HG03095 (cell line): ENCODE data around the gene GLI3.

Source experiments
- ATAC-seq: cut with Tn5 transposase; IDR thresholded peaks from one replicate; pipeline ENCODE4 v1.9.1; 2021; ENCODE audit warnings: moderate library complexity; ENCODE audit not compliant: unreplicated experiment

GLI3 gene

DNA sequence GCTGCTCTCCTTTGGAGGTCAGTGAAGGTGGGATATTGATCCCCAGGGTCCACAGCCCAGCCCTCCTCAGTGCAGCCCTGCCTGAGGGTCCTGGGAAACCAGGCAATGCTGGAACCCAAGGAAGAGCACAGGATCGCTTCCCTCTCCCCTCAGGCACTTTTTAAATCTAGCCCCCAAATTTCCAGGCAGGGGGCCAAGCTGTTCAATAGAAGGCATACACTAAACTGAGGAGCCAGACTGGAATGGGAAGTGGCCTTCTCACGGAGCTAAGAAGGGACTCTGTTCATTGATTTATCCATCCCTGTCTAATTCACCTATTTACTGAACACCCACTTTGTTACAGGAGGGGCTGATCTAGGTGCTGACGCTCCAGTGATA lies 60.3 kb downstream of the GLI3 start:
- no peak for ATAC-seq

DNA sequence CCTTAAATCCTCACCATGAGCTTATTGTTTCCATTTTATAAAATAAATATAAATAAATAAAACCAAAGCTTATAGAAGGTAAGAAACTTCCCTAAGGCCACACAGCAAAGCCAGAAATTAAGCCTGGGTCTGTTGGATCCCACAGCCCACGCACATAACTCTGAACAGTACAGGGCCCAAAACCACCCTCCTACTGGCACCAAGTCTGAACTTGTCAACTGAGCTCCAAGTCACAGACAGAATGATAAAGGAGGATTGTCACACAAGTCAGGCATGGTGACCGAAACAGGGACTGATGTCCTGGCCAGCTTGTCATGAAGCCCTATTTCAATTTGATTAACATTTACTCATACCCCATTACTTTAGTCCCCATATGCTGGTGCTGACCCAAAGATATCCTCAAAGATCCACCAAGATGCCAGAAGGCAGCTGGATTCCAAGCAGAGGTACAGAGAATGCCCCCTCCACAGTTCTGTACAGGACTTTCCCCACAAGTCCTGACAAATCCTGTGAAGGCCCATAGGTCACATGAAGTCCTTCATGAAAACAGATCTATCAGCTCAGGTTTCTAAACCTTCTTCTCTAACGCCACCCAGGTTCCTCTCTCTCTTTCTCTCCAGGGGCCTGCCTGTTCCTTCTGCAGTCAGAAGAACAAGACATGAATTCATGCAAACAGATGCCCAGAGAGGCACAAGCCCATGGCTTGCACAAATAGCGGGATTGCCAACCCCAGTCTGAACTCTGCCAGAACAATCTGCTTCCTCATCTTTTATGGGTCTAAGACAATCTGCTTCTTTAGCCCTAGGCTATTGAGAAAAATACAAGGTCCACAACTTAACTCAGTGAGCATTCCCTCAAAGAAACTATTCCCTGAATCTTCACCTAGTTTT lies 60.9 kb downstream of the GLI3 start:
- ATAC-seq = no peak

DNA sequence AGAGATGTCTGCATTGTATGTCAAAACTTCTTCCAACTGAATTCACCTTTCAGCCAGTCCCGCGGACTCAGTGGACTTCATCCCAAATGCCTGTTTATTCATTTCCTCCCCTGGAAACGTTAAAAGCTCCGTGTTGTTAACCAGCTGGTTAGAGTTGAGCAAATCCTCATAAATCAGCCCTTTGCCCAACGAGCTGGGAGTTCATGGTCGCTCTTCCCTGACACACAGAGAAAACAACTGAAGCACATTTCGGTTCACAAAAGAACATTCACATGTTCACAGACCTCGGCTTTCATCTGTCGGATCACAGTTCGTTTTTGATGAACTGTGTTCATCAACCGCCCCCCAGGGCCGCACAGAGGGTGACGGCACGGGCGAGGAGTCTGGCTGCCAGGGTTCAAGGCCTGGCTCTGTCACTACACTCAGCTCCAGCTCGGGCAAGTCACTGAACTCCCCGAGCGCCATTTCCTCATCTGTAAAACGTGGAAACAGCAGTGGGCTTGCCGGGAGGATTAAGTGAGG lies 62.6 kb downstream of the GLI3 start:
- ATAC-seq = no peak

DNA sequence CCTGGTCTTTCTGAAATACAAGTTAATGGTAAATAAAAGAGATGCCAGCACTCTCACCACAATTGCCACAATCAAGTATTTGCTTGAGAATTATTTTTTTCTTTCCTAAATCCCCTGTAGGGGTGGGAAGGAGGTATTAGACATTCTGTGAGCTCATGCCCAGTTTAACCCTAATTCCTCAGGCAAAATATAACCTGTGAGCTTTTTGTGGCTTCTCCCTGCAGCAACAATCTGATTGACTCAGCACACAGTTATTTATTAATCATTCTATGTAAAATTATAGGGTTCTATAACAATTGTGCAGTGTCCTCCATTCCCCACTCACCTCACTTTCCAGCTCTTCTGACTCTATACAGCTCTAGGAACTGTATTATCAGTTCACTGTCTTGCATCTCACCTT lies 66.3 kb downstream of the GLI3 start:
- no peak for ATAC-seq

DNA sequence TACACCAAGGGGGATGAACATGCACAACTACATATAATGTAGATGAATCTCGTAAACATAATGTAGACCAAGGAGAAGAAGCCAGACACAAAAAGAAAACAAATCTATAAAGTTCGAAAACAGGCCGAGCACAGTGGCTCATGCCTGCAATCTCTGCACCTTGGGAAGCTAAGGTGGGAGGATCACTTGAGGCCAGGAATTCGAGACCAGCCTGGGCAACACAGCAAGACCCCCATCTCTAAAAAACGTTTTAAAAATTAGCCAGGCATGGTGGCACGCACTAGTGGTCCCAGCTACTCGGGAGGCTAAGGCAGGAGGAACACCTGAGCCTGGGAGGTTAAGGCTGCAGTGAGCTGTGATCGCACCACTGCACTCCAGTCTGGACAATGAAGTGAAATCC lies 68.5 kb downstream of the GLI3 start:
- ATAC-seq = no peak

DNA sequence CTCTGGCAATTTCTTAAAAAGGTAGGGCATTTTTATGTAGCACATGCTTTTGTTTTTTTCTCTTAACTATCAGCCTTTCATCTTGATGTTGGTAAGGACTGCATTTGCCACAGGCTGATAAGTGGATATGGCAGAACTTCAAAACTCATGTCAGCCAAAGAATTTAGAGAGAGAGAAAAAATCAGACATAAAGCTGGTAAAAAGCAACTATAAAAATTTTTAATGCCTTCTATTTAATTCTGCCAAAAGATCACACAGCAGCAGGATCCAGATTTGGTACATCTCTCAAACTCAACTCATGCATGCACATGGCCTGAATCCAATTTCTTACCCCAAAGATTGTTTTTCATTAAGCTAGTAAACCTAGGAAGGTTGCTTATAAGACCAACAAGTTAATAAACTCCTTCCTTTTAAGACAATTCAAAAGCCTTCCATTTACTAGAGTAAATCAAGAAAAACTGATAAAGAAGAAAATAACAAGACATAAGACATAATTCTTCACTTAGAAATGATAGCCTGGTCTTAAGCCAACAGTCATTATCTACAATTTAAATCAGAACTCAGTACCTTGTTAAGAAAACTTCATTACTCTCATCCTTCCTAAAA lies 69.3 kb downstream of the GLI3 start:
- ATAC-seq = no peak

DNA sequence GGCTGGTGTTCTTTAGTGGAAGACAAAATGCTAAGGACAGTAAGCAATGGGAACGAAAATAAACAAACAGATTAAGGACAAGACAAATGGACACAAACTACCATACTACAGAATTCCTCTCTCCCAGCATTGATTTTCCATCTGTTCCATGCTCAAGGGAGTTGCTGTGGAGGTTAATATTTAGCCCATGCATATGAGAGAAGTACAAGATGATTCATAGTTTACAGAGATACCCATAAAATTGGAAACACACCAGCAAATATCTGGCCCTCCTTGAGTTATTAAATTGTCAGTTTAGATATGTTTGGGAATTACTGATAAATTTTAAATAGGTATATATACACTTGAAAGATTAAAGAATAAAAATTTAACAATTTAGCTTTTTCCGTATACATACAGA lies 69.8 kb downstream of the GLI3 start:
- no peak for ATAC-seq

DNA sequence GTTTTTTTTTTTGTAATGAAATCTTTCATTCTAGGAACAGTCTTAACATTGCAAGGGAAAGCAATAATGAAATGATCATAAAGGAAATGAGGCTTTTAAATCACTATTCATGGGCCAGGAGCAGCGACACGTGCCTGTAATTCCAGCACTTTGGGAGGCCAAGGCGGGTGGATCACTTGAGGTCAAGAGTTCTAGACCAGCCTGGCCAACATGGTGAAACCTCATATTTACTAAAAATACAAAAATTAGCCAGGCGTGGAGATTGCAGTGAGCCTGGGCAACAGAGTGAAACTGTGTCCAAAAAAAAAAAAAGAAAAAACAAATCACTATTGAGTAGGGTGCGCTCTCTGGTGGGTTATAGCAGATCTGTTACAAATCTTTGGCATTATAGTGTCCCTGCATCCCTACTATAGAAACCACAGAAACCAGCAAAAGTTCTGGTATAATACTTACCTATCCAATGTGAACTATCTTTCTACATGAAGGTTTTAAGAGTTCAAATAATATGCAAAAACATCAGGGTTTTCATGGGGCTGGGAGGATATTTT lies 72.1 kb downstream of the GLI3 start:
- ATAC-seq = no peak

DNA sequence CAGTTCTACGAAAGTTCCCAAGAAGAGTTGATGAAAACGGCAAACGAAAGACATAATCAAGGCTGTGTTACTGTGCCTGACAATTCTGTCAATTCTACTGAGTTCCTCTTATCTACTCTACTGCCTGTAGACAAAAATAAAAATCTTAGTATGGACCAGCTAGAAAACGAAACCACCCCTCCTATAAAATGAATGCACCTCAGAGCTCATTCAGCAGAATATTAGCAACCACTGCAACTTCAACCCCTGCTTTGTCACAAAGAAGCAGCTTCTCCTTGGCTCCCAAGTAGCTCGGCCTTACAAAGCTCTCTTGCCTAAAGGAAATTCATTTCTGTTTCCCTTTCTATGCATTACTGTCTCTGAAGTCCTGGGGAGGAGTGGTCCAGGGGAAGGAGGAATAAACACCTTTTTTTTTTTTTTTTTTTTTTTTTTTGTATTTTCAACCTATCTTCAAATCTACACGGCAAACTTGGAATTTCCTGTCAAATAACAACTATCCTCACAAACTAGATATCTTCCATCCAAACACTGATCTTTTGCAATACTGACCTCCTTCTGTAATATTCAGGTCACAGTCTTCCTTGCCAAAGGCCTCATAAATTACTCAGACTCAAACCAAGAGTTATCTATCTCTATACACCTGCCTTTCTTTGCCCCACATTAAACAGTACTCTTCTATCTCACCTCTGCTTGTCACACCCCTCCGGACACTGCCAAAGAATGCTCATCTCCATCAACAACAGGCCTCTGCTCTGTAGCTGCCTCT lies 74.3 kb downstream of the GLI3 start:
- ATAC-seq = no peak

DNA sequence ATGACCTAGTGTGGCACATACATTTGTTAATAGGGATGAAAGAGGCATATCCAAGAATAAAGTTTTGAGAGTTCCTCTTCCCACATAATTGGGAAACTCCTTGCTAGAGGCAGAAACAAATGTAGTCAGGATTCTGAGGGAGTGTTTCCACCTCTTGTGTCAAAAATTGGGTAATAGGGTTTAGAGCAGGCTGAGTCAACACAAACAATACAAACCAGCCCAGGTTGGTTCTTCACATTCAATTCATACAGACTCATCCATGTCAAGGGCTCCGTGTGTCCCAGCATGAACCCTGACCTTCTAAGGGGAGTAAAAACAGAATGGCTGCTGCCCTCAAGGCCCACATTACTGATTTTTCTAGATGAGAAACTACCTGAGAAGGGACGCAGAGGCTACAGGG lies 75.3 kb downstream of the GLI3 start:
- no peak for ATAC-seq

DNA sequence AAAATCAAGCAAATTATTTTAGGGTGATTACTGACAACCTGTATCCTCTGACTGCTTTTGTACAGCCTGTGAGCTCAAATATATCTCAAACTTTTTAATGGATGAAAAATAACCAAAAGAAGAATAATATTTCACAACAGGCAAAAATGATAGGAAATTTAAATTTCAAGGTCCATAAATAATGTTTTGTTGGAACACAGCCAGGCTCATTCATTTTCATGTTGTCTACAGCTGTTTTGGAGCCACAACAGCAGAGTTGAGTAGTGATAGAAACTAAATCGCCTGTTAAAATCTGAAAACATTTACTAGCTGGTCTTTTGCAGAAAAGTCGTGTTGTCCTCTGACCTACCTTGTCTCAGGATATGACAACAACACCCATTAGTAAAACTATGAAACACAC lies 75.9 kb downstream of the GLI3 start:
- no peak for ATAC-seq

DNA sequence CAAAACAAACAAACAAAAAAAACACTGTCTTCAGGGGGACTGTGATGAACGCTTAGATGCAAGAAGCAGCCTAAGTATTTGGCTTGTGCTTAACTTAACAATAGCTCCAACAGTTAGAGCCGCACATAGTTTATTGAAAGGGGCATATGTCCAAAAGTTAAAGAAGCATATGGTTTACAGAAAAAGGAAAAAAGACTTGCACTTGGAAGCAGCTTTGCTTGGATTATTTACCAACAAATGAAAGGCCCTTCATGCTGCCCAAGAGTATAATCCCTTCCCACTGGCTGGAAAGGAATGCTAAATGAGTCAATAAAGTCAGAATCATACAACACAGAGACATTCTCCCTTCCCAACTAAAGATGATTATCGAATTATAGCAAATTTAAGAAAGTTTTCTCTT lies 77.9 kb downstream of the GLI3 start:
- ATAC-seq = no peak

DNA sequence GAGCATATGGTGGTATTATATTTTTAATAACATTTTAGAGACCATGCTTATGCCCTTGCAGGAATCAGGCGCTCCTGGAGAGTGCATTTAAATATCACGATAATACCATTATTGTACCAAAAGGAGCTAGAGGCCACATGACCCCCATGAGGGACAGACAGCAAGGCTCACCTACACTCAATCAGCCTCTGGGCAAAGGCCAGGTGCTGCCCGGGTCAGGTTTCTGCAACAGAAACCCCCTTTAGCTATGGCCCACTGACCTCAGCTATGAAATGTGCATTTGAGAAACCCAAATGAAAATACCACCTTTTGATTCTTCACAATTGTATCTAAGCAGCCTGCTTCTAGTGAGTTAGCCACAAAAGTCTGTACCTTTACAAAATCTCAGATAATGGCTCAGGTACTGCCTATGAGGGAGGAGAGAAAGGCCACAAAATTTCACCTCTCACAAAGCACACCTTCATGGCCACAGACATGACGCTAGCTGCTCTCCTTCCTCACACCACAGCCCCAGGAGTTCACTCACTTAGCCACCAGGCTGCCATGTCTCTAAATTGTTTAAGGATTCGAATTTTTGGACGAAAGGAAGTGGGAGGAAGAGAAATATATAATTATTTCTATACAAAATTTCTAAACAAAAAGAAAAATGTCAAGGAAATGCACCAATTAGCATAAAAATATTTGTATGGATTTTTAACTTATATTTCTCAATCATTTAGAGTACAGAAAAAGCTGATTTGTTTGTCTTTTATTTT lies 79.9 kb downstream of the GLI3 start:
- no peak for ATAC-seq

DNA sequence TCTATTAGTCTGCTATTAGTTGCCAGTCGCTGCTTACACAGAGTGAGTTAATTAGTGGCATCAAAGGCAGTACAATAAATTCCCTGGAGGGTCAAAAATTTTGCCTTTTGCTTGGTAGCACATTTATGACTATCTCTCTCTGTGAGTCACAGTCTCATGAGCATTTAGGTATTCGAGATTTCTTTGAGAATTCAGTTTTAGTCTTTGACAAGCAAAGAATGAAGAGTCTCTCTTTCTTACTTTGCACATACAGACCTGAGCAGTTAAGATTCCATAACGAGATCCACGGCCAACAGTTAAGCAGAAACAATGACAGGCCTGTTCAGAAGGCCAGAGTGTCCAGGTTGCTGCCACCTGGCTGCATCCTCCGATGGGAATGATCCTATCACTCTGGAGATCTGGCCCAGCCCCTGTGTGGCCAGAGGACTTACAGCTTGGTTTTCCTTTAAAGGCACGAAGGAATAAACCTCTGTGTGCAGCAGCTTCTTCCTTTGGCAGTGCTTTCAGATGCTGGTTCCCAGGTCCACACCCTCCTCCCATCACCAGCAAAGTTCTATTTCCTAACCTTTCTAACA lies 80.6 kb downstream of the GLI3 start:
- ATAC-seq = no peak

DNA sequence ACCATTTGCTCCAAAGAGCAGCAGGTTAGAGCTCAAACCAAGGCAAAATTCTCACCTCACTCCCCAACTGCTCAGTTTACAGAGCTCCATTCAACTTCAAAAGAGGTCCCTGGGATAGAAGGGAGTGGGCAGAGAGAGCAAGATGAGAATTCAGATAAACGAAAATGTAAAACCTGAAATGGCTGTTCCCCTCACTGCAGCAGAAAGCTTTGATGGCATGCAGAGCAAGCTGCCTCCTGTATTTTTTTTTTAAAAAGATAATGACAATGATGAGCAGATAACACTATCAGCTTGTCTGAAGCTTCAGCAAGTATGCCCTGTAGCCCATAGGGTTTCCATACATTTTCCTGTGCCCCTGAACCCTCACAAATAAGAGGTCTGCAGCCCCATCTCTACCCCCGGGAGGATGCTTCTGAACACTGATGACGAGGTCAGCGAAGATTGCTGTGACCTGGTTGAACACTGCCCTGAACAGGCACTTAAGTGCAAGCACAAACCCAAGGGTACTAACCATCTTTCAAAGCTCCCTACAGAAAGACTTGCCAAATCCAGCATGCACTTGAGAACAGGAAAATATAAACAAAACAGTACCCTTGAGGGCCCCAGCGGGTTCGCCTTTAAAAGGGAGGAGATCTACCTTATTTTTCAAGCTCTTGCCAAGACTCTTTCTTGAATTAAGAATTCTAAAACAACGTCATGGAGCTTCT lies 81.3 kb downstream of the GLI3 start:
- ATAC-seq = no peak

DNA sequence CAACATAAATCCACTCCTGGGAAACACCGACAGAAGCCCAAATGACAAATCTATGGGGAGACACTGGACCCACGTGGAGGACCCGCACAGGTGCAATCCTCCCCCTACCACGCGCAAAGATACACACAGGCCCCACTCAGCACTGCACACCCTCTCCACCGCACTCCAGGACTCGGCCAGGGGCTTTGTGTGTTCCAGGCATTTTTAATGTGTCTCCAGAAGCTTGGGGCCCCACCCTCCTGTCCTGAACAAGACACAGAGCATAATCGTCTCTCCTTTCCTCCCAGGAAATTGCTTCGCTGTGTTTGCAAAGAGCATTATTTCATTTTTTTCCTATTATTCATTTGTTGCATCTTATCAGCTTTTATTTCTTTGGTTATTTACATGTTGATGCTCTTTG lies 82.8 kb downstream of the GLI3 start:
- no peak for ATAC-seq

DNA sequence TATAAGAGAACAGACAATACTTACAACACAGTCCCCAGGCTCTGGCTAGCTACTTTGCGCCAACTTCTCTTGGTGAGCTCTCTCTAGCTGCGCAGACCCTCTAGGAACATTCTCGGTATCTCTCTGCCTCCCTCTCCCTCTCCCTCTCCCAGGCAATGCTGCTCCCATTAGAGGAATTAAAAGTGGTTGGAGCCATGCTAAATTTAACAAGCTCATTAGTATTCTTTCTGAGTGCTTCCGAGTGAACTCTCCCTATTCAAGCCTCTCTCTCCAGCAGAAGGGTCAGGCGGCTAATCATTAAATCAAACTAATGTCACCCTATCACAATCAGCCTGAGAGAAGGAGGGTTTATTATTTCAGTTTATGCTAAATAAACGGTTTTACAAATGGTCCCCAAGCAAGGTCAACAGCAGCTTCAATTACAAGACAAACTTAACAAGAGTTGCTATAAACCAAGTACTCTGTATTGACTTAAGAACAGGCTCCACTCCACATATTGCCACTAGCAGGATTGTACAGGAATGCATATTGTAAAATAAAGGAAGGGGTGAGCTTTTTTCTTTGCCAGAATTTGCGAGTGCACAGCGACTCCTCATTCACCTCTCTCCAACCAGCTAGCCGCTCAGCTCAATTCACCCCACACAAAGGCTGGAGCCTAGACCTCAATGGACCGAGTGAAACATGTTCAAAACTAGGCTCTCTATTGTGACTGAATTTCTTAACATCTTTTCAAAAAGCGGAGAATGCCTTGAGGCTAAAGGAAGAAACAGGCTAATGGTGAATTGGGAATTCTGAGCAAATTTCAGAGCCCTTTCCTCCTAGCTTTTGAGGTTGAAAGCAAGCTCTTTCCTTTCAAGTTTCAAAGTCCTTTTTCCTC lies 84.4 kb downstream of the GLI3 start:
- ATAC-seq = no peak

DNA sequence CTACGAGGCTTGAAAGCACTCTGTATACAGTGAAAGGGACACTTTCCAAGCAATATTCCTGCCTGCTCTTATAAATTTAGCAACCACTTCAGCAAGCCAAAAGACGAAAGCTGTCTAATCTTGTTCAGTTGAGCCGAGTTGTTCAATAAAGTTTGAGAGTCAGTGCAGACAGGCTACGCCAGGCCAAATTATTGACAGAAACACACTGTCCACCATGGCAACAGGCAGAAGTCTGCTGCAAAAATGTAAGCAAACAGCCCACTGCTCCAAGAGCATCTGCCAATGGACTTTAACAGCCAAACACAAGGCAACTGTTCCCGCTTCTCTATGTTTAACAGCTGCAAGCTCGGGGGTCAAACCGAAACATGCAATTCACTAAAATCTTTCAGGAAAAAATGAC lies 85.7 kb downstream of the GLI3 start:
- ATAC-seq = no peak

DNA sequence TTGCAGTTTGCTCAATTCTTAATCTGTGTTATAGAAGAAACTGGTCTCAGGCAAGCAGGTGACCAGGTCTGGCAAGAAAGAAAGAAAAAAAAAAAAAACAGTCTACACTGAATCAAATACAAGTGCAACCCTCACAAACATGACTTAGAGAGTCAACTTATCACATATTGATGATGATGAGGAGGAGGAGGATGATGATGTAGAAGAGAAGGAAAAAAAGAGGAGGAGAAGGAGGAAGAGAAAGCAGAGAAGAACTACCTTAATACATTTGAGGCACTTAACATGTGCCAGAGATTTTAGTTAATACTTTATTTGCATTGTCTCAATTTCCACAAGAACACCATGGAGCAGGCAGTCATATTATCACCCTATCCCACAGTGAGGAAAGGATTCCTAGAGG lies 91.5 kb downstream of the GLI3 start:
- ATAC-seq = no peak
